ENCODE data around the gene DUOXA2.

GRCh38 chr15:45130291-45131000 is 16.3 kb downstream of the DUOXA2 start:
- no peak for TF ChIP-seq CTCF (conservative IDR thresholded peaks at IDR 0.05; ENCODE audit: low read depth, low read length)
- TF ChIP-seq EZH2 (IDR thresholded peaks at IDR 0.05; ENCODE audit: low read length, unreplicated experiment): no peak
- no peak for TF ChIP-seq EZH2phosphoT487 (IDR thresholded peaks at IDR 0.05; ENCODE audit: borderline replicate concordance, low read length)

Data from PC-3 (cell line).